ENCODE results near the gene ANO10.
"Not testable (repeated sequence)": the region's sequence is repeated elsewhere in the genome, so short reads cannot be mapped to it uniquely, and the experiment has no call there.

ANO10 gene

GRCh38 chr3:43580181-43580580, 41.6 kb downstream of the ANO10 start:
- DNase-seq (ENCODE audit: low spot score): no peak

GRCh38 chr3:43573576-43573975, 48.2 kb downstream of the ANO10 start:
- no peak for DNase-seq (ENCODE audit: low spot score)

- not testable (repeated sequence) for DNase-seq (ENCODE audit: low spot score)
These were observed 56.0 kb downstream of the ANO10 start for GRCh38 chr3:43565661-43566341.

- DNase-seq (ENCODE audit: low spot score): no peak
These were observed 61.9 kb downstream of the ANO10 start for GRCh38 chr3:43559961-43560360.

- no peak for DNase-seq (ENCODE audit: low spot score)
These were observed 63.6 kb downstream of the ANO10 start for GRCh38 chr3:43558171-43558570.

- DNase-seq (ENCODE audit: low spot score): no peak
These were observed 72.1 kb downstream of the ANO10 start for GRCh38 chr3:43549626-43550290.

GRCh38 chr3:43544277-43544676, 77.5 kb downstream of the ANO10 start:
- peak; percentile 61 for DNase-seq (ENCODE audit: low spot score)

GRCh38 chr3:43542328-43543043, 79.3 kb downstream of the ANO10 start:
- DNase-seq (ENCODE audit: low spot score): no peak

- no peak for DNase-seq (ENCODE audit: low spot score)
These were observed 81.2 kb downstream of the ANO10 start for GRCh38 chr3:43540624-43541023.

- DNase-seq (ENCODE audit: low spot score): no peak
These were observed 82.5 kb downstream of the ANO10 start for GRCh38 chr3:43539321-43539720.

GRCh38 chr3:43537225-43537624, 84.6 kb downstream of the ANO10 start:
- DNase-seq (ENCODE audit: low spot score): no peak

GRCh38 chr3:43534675-43535074, 87.1 kb downstream of the ANO10 start:
- no peak for DNase-seq (ENCODE audit: low spot score)

GRCh38 chr3:43533009-43533408, 88.8 kb downstream of the ANO10 start:
- no peak for DNase-seq (ENCODE audit: low spot score)

- peak; percentile 12 for DNase-seq (ENCODE audit: low spot score)
These were observed 90.0 kb downstream of the ANO10 start for GRCh38 chr3:43531835-43532234.

- no peak for DNase-seq (ENCODE audit: low spot score)
These were observed 93.2 kb downstream of the ANO10 start for GRCh38 chr3:43528498-43529099.

- no peak for DNase-seq (ENCODE audit: low spot score)
These were observed 94.9 kb downstream of the ANO10 start for GRCh38 chr3:43526956-43527355.

- no peak for DNase-seq (ENCODE audit: low spot score)
These were observed 95.7 kb downstream of the ANO10 start for GRCh38 chr3:43525941-43526607.

- no peak for DNase-seq (ENCODE audit: low spot score)
These were observed 96.4 kb downstream of the ANO10 start for GRCh38 chr3:43525386-43525785.

GRCh38 chr3:43523454-43524053, 98.3 kb downstream of the ANO10 start:
- DNase-seq (ENCODE audit: low spot score): no peak

- no peak for DNase-seq (ENCODE audit: low spot score)
These were observed 99.0 kb downstream of the ANO10 start for GRCh38 chr3:43522727-43523362.

GRCh38 chr3:43521941-43522340, 99.9 kb downstream of the ANO10 start:
- DNase-seq (ENCODE audit: low spot score): no peak
